Activated CD8-positive, alpha-beta T cell treated with anti-CD3 and anti-CD28 coated beads for 36 hours (primary cell): ENCODE measurements around the gene PITPNM1. TPM values are rescaled to one million over a fixed set of nuclear protein-coding genes. Genes with fewer than 3 reads are reported as not detected.

Source experiments
- ATAC-seq: fragments of 200-7000 bp; cut with Tn5 transposase; one replicate; pipeline ENCODE4 v1.10.0; 2021; ENCODE audit warnings: mild to moderate bottlenecking, moderate library complexity
- CTCF ChIA-PET: fragments of 350-600 bp; sonication (Branson Sonifier 250); formaldehyde crosslinking; loops from one replicate; lab custom pipeline; 2021; ENCODE audit warnings: antibody characterized with exemption; lab: Charles Lee
- POLR2A ChIA-PET: fragments of 350-600 bp; sonication (Branson Sonifier 250); formaldehyde crosslinking; loops from one replicate; lab custom pipeline; 2021; ENCODE audit warnings: antibody characterized with exemption; lab: Charles Lee
- DNase-seq: peaks from one replicate; pipeline ENCODE4 v3.0.0-alpha.2; 2020
- H3K27ac Mint-ChIP-seq: one replicate; pipeline ENCODE4 v1.8.0; 2021; ENCODE audit warnings: mild to moderate bottlenecking, mixed read lengths
- H3K27me3 Mint-ChIP-seq: one replicate; pipeline ENCODE4 v1.8.0; 2021; ENCODE audit warnings: mixed read lengths
- H3K36me3 Mint-ChIP-seq: one replicate; pipeline ENCODE4 v1.8.0; 2021; ENCODE audit warnings: low read depth, mixed read lengths
- H3K4me1 Mint-ChIP-seq: one replicate; pipeline ENCODE4 v1.8.0; 2021; ENCODE audit warnings: low read depth, mixed read lengths
- H3K4me3 Mint-ChIP-seq: one replicate; pipeline ENCODE4 v1.8.0; 2021; ENCODE audit warnings: mild to moderate bottlenecking, moderate library complexity, mixed read lengths
- H3K9me3 Mint-ChIP-seq: one replicate; pipeline ENCODE4 v1.8.0; 2021; ENCODE audit warnings: mixed read lengths
- CTCF ChIP-seq: fragments of 200-600 bp; IDR thresholded peaks from one replicate; pipeline ENCODE4 v1.8.0; 2022; ENCODE audit warnings: antibody characterized with exemption, mild to moderate bottlenecking
- intact Hi-C: fragments of 100-400 bp; cut with micrococcal nuclease; formaldehyde crosslinking; loops from one replicate; pipeline ENCODE4 v1.10.0; 2022
- total RNA-seq, 2 experiments: library from RNA; stranded (reverse); gene quantifications; one replicate each; pipeline ENCODE4 v1.2.3, GENCODE V29; 2021

The PITPNM1 gene
- total RNA-seq, 2 experiments from 2014 or later = 87.8 to 88.1 TPM

GRCh38 chr11:67541198-67541597 is 36.0 kb upstream of the PITPNM1 start:
- Mint-ChIP-seq H3K27me3 (no peaks in the 10 kb centered on the region), H3K27ac (no peak overlapping the region), H3K4me3 (no peak overlapping the region), H3K36me3 (no peaks in the 10 kb centered on the region), H3K9me3 (no peaks in the 10 kb centered on the region), H3K4me1 (no peaks in the 10 kb centered on the region)
- no peak for TF ChIP-seq CTCF
- ChIA-PET CTCF (no interaction called here), POLR2A (no interaction called here)
- DNase-seq (no peak), ATAC-seq (no peak)
- intact Hi-C loops = no loop called here

- ChIA-PET POLR2A (no interaction called here), CTCF (no interaction called here)
- Mint-ChIP-seq H3K4me1 (no peaks in the 10 kb centered on the region), H3K9me3 (peaks cover 3% of the 10 kb centered on the region), H3K36me3 (no peaks in the 10 kb centered on the region), H3K27me3 (no peaks in the 10 kb centered on the region), H3K27ac (no peak overlapping the region), H3K4me3 (no peak overlapping the region)
- intact Hi-C loops = no loop called here
- ATAC-seq (peak; percentile 39), DNase-seq (peak; percentile 7)
- TF ChIP-seq CTCF = no peak
Measured at GRCh38 chr11:67539550-67539949, 34.4 kb upstream of the PITPNM1 start.

- peaks cover 6% of the 10 kb centered on the region for H3K9me3 Mint-ChIP-seq
- intact Hi-C loops = no loop called here
- CTCF ChIA-PET = no interaction called here
- POLR2A ChIA-PET = no interaction called here
- no peaks in the 10 kb centered on the region for H3K27me3 Mint-ChIP-seq
- no peak overlapping the region for H3K4me3 Mint-ChIP-seq
- no peak overlapping the region for H3K27ac Mint-ChIP-seq
- no peak for TF ChIP-seq CTCF
- no peak for ATAC-seq
- no peaks in the 10 kb centered on the region for H3K4me1 Mint-ChIP-seq
- no peak for DNase-seq
- H3K36me3 Mint-ChIP-seq = no peaks in the 10 kb centered on the region
Measured at GRCh38 chr11:67538823-67539505, 33.8 kb upstream of the PITPNM1 start.

- CTCF ChIA-PET = interaction anchor here (1.0 kb wide), 1 partner anchor 8 kb away, joined by 3 read pairs; no protein-coding TSS in a partner anchor
- Mint-ChIP-seq H3K27me3 (no peaks in the 10 kb centered on the region), H3K27ac (no peak overlapping the region), H3K9me3 (peaks cover 10% of the 10 kb centered on the region), H3K4me3 (no peak overlapping the region), H3K36me3 (peaks cover 4% of the 10 kb centered on the region), H3K4me1 (no peaks in the 10 kb centered on the region)
- POLR2A ChIA-PET = no interaction called here
- intact Hi-C loops = no loop called here
- ATAC-seq (no peak), DNase-seq (no peak)
- TF ChIP-seq CTCF = no peak
Measured at GRCh38 chr11:67538306-67538705, 33.1 kb upstream of the PITPNM1 start.

GRCh38 chr11:67535561-67535960 is 30.4 kb upstream of the PITPNM1 start:
- H3K4me1 Mint-ChIP-seq = no peaks in the 10 kb centered on the region
- ChIA-PET CTCF (no interaction called here), POLR2A (no interaction called here)
- ATAC-seq (no peak), DNase-seq (no peak)
- intact Hi-C loops = no loop called here
- H3K27me3 Mint-ChIP-seq = no peaks in the 10 kb centered on the region
- no peak overlapping the region for H3K4me3 Mint-ChIP-seq
- peaks cover 14% of the 10 kb centered on the region for H3K9me3 Mint-ChIP-seq
- peaks cover 4% of the 10 kb centered on the region for H3K36me3 Mint-ChIP-seq
- no peak for TF ChIP-seq CTCF
- H3K27ac Mint-ChIP-seq = no peak overlapping the region
